ENCODE measurements around the gene SLC12A8. TPM values are rescaled to one million over a fixed set of nuclear protein-coding genes. Genes with fewer than 3 reads are reported as not detected.

Gene SLC12A8
- total RNA-seq, 1 experiment from 2014 or later = 6.4 TPM

- DNase-seq (ENCODE audit: low read depth) = no peak
Measured at GRCh38 chr3:125219261-125219701, 6.7 kb upstream of the SLC12A8 start.

GRCh38 chr3:125214738-125215137, 2.2 kb upstream of the SLC12A8 start:
- DNase-seq (ENCODE audit: low read depth) = no peak

GRCh38 chr3:125213946-125214542, 1.5 kb upstream of the SLC12A8 start:
- DNase-seq (ENCODE audit: low read depth) = no peak

- DNase-seq (ENCODE audit: low read depth) = no peak
Measured at GRCh38 chr3:125213364-125213755, 812 bp upstream of the SLC12A8 start.

- DNase-seq (ENCODE audit: low read depth) = no peak
Measured at GRCh38 chr3:125212091-125212508, 448 bp downstream of the SLC12A8 start.

- no peak for DNase-seq (ENCODE audit: low read depth)
Measured at GRCh38 chr3:125211523-125212090, 941 bp downstream of the SLC12A8 start.

- no peak for DNase-seq (ENCODE audit: low read depth)
Measured at GRCh38 chr3:125207949-125208568, 4.5 kb downstream of the SLC12A8 start.

- no peak for DNase-seq (ENCODE audit: low read depth)
Measured at GRCh38 chr3:125207507-125207906, 5.0 kb downstream of the SLC12A8 start.

- DNase-seq (ENCODE audit: low read depth) = no peak
Measured at GRCh38 chr3:125206934-125207333, 5.6 kb downstream of the SLC12A8 start.

GRCh38 chr3:125203731-125204130, 8.8 kb downstream of the SLC12A8 start:
- DNase-seq (ENCODE audit: low read depth) = peak; percentile 27

GRCh38 chr3:125202197-125202596, 10.4 kb downstream of the SLC12A8 start:
- DNase-seq (ENCODE audit: low read depth) = no peak

GRCh38 chr3:125200731-125201139, 11.8 kb downstream of the SLC12A8 start:
- DNase-seq (ENCODE audit: low read depth) = no peak

- peak; percentile 36 for DNase-seq (ENCODE audit: low read depth)
Measured at GRCh38 chr3:125194849-125195601, 17.5 kb downstream of the SLC12A8 start.

GRCh38 chr3:125194061-125194848, 18.3 kb downstream of the SLC12A8 start:
- DNase-seq (ENCODE audit: low read depth) = no peak

- no peak for DNase-seq (ENCODE audit: low read depth)
Measured at GRCh38 chr3:125192190-125193035, 20.1 kb downstream of the SLC12A8 start.

GRCh38 chr3:125191730-125192129, 20.8 kb downstream of the SLC12A8 start:
- no peak for DNase-seq (ENCODE audit: low read depth)

GRCh38 chr3:125191256-125191655, 21.3 kb downstream of the SLC12A8 start:
- no peak for DNase-seq (ENCODE audit: low read depth)

GRCh38 chr3:125190786-125191185, 21.8 kb downstream of the SLC12A8 start:
- DNase-seq (ENCODE audit: low read depth) = no peak

- no peak for DNase-seq (ENCODE audit: low read depth)
Measured at GRCh38 chr3:125189378-125190165, 23.0 kb downstream of the SLC12A8 start.

GRCh38 chr3:125188955-125189354, 23.6 kb downstream of the SLC12A8 start:
- no peak for DNase-seq (ENCODE audit: low read depth)
